ENCODE measurements around the gene PPP3CA. TPM values are rescaled to one million over a fixed set of nuclear protein-coding genes. Genes with fewer than 3 reads are reported as not detected.

Gene PPP3CA
- total and polyA plus RNA-seq, 2 experiments from 2014 or later, result 27.0 to 45.2 TPM

DNA sequence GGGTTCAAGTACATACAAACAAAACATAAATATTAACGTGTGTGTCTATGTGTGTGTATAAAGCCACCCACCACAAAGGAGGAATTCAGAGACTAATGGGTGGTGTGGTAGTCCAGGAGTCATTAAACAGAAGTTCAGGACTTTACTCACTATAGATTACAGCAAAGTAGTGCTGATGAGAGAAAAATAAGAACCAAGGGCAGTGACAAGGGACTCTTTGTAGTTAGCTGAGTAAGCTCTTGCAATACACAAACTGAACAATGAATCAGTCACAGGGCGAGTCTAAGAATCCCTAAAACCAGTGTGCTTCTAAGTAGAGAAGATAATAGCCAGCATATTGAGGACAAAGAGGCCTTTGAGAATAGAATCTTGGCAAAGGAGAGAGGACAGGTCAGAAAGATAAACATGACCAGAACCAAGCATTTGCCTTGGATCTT is 232.4 kb downstream of the PPP3CA start:
- Histone ChIP-seq H3K27ac (ENCODE audit: low read depth) (no peak overlapping the region), H3K9me2 (ENCODE audit: insufficient read depth) (no peaks in the 10 kb centered on the region), H3K79me2 (replicated peaks; ENCODE audit: insufficient read depth) (no peaks in the 10 kb centered on the region)

More for the DNA sequence above, 232.4 kb downstream of the PPP3CA start:
- Mint-ChIP-seq H3K27ac (no peak overlapping the region), H3K27me3 (ENCODE audit: insufficient read depth, low read depth, poor library complexity) (no peaks in the 10 kb centered on the region), H3K4me1 (peaks cover 17% of the 10 kb centered on the region; the same call in 2 of the 3 replicates), H3K9me3 (no peaks in the 10 kb centered on the region), H3K4me3 (no peak overlapping the region), H3K36me3 (ENCODE audit: low read depth) (no peaks in the 10 kb centered on the region)
- H2AFZ ChIP-seq, result no peak overlapping the region
- H3K4me3 ChIP-seq, result no peak overlapping the region
- peaks cover 5% of the 10 kb centered on the region for H3K4me1 ChIP-seq (ENCODE audit: insufficient read depth)
- no peaks in the 10 kb centered on the region for H3F3A ChIP-seq (replicated peaks; ENCODE audit: low read depth)
- ATAC-seq (peak; percentile 71), DNase-seq (ENCODE audit: low spot score) (peak; percentile 69)
- no peaks in the 10 kb centered on the region for H3K27me3 ChIP-seq (ENCODE audit: insufficient read depth)
- H3K36me3 ChIP-seq (ENCODE audit: insufficient read depth), result no peaks in the 10 kb centered on the region
- no peaks in the 10 kb centered on the region for H4K20me1 ChIP-seq (replicated peaks; ENCODE audit: insufficient read depth)
- no peak overlapping the region for H3K4me2 ChIP-seq
- TF ChIP-seq STAT1 (IDR thresholded peaks at IDR 0.05; ENCODE audit: unreplicated experiment) (no peak), NANOG (IDR thresholded peaks at IDR 0.05; ENCODE audit: borderline replicate concordance) (no peak), ZNF331 (CRISPR knock-in tag; IDR thresholded peaks at IDR 0.05; ENCODE audit: low read depth) (no peak), ZNF114 (CRISPR knock-in tag; IDR thresholded peaks at IDR 0.05) (no peak), POLR2AphosphoS5 (IDR thresholded peaks at IDR 0.05; ENCODE audit: low read depth) (no peak), EZH2 (IDR thresholded peaks at IDR 0.05; ENCODE audit: low read depth, unreplicated experiment) (no peak), JUNB (IDR thresholded peaks at IDR 0.05; ENCODE audit: unreplicated experiment) (no peak), EZH2phosphoT487 (IDR thresholded peaks at IDR 0.05; ENCODE audit: unreplicated experiment) (no peak), CREB1 (CRISPR knock-in tag; IDR thresholded peaks at IDR 0.05; ENCODE audit: low read depth) (no peak)
- TF ChIP-seq, protein P1, sequence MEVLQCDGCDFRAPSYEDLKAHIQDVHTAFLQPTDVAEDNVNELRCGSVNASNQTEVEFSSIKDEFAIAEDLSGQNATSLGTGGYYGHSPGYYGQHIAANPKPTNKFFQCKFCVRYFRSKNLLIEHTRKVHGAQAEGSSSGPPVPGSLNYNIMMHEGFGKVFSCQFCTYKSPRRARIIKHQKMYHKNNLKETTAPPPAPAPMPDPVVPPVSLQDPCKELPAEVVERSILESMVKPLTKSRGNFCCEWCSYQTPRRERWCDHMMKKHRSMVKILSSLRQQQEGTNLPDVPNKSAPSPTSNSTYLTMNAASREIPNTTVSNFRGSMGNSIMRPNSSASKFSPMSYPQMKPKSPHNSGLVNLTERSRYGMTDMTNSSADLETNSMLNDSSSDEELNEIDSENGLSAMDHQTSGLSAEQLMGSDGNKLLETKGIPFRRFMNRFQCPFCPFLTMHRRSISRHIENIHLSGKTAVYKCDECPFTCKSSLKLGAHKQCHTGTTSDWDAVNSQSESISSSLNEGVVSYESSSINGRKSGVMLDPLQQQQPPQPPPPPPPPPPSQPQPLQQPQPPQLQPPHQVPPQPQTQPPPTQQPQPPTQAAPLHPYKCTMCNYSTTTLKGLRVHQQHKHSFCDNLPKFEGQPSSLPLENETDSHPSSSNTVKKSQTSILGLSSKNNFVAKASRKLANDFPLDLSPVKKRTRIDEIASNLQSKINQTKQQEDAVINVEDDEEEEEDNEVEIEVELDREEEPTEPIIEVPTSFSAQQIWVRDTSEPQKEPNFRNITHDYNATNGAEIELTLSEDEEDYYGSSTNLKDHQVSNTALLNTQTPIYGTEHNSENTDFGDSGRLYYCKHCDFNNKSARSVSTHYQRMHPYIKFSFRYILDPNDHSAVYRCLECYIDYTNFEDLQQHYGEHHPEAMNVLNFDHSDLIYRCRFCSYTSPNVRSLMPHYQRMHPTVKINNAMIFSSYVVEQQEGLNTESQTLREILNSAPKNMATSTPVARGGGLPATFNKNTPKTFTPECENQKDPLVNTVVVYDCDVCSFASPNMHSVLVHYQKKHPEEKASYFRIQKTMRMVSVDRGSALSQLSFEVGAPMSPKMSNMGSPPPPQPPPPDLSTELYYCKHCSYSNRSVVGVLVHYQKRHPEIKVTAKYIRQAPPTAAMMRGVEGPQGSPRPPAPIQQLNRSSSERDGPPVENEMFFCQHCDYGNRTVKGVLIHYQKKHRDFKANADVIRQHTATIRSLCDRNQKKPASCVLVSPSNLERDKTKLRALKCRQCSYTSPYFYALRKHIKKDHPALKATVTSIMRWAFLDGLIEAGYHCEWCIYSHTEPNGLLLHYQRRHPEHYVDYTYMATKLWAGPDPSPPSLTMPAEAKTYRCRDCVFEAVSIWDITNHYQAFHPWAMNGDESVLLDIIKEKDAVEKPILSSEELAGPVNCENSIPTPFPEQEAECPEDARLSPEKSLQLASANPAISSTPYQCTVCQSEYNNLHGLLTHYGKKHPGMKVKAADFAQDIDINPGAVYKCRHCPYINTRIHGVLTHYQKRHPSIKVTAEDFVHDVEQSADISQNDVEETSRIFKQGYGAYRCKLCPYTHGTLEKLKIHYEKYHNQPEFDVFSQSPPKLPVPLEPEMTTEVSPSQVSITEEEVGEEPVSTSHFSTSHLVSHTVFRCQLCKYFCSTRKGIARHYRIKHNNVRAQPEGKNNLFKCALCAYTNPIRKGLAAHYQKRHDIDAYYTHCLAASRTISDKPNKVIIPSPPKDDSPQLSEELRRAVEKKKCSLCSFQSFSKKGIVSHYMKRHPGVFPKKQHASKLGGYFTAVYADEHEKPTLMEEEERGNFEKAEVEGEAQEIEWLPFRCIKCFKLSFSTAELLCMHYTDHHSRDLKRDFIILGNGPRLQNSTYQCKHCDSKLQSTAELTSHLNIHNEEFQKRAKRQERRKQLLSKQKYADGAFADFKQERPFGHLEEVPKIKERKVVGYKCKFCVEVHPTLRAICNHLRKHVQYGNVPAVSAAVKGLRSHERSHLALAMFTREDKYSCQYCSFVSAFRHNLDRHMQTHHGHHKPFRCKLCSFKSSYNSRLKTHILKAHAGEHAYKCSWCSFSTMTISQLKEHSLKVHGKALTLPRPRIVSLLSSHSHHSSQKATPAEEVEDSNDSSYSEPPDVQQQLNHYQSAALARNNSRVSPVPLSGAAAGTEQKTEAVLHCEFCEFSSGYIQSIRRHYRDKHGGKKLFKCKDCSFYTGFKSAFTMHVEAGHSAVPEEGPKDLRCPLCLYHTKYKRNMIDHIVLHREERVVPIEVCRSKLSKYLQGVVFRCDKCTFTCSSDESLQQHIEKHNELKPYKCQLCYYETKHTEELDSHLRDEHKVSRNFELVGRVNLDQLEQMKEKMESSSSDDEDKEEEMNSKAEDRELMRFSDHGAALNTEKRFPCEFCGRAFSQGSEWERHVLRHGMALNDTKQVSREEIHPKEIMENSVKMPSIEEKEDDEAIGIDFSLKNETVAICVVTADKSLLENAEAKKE (CRISPR knock-in tag; IDR thresholded peaks at IDR 0.05), result no peak
- TF ChIP-seq, protein P2, sequence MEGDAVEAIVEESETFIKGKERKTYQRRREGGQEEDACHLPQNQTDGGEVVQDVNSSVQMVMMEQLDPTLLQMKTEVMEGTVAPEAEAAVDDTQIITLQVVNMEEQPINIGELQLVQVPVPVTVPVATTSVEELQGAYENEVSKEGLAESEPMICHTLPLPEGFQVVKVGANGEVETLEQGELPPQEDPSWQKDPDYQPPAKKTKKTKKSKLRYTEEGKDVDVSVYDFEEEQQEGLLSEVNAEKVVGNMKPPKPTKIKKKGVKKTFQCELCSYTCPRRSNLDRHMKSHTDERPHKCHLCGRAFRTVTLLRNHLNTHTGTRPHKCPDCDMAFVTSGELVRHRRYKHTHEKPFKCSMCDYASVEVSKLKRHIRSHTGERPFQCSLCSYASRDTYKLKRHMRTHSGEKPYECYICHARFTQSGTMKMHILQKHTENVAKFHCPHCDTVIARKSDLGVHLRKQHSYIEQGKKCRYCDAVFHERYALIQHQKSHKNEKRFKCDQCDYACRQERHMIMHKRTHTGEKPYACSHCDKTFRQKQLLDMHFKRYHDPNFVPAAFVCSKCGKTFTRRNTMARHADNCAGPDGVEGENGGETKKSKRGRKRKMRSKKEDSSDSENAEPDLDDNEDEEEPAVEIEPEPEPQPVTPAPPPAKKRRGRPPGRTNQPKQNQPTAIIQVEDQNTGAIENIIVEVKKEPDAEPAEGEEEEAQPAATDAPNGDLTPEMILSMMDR (conservative IDR thresholded peaks at IDR 0.05; ENCODE audit: low read depth in 2 of 2), result no peak
- TF ChIP-seq, protein P3, sequence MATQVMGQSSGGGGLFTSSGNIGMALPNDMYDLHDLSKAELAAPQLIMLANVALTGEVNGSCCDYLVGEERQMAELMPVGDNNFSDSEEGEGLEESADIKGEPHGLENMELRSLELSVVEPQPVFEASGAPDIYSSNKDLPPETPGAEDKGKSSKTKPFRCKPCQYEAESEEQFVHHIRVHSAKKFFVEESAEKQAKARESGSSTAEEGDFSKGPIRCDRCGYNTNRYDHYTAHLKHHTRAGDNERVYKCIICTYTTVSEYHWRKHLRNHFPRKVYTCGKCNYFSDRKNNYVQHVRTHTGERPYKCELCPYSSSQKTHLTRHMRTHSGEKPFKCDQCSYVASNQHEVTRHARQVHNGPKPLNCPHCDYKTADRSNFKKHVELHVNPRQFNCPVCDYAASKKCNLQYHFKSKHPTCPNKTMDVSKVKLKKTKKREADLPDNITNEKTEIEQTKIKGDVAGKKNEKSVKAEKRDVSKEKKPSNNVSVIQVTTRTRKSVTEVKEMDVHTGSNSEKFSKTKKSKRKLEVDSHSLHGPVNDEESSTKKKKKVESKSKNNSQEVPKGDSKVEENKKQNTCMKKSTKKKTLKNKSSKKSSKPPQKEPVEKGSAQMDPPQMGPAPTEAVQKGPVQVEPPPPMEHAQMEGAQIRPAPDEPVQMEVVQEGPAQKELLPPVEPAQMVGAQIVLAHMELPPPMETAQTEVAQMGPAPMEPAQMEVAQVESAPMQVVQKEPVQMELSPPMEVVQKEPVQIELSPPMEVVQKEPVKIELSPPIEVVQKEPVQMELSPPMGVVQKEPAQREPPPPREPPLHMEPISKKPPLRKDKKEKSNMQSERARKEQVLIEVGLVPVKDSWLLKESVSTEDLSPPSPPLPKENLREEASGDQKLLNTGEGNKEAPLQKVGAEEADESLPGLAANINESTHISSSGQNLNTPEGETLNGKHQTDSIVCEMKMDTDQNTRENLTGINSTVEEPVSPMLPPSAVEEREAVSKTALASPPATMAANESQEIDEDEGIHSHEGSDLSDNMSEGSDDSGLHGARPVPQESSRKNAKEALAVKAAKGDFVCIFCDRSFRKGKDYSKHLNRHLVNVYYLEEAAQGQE (IDR thresholded peaks at IDR 0.05; ENCODE audit: unreplicated experiment), result no peak
- TF ChIP-seq, protein P4, sequence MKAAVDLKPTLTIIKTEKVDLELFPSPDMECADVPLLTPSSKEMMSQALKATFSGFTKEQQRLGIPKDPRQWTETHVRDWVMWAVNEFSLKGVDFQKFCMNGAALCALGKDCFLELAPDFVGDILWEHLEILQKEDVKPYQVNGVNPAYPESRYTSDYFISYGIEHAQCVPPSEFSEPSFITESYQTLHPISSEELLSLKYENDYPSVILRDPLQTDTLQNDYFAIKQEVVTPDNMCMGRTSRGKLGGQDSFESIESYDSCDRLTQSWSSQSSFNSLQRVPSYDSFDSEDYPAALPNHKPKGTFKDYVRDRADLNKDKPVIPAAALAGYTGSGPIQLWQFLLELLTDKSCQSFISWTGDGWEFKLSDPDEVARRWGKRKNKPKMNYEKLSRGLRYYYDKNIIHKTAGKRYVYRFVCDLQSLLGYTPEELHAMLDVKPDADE (IDR thresholded peaks at IDR 0.05), result no peak
